GM21529 (cell line): Measurements from ENCODE around the gene CTXN2.

Source experiments
- ATAC-seq: cut with Tn5 transposase; IDR thresholded peaks from one replicate; pipeline ENCODE4 v1.9.1; 2021; ENCODE audit not compliant: unreplicated experiment

Gene CTXN2

GRCh38 chr15:48191574-48192225, at the start of gene CTXN2:
Gene CTXN2 (plus strand): TSS chr15:48191665. CDS start chr15:48201301, 9,636 bp downstream.
- ATAC-seq, result no peak

- ATAC-seq, result no peak
Measured at GRCh38 chr15:48143856-48144255, 47.6 kb upstream of the CTXN2 start.

GRCh38 chr15:48144889-48145288, 46.6 kb upstream of the CTXN2 start:
- ATAC-seq, result peak; percentile 77

GRCh38 chr15:48145923-48146322, 45.5 kb upstream of the CTXN2 start:
- ATAC-seq, result no peak

- no peak for ATAC-seq
Measured at GRCh38 chr15:48147358-48147757, 44.1 kb upstream of the CTXN2 start.

GRCh38 chr15:48149858-48150257, 41.6 kb upstream of the CTXN2 start:
- no peak for ATAC-seq

GRCh38 chr15:48153526-48153925, 37.9 kb upstream of the CTXN2 start:
- ATAC-seq, result no peak

- no peak for ATAC-seq
Measured at GRCh38 chr15:48168616-48169015, 22.8 kb upstream of the CTXN2 start.

GRCh38 chr15:48170981-48171380, 20.5 kb upstream of the CTXN2 start:
- ATAC-seq, result no peak

GRCh38 chr15:48175126-48175525, 16.3 kb upstream of the CTXN2 start:
- no peak for ATAC-seq

- no peak for ATAC-seq
Measured at GRCh38 chr15:48176112-48176511, 15.4 kb upstream of the CTXN2 start.

- no peak for ATAC-seq
Measured at GRCh38 chr15:48176957-48177356, 14.5 kb upstream of the CTXN2 start.

- peak; percentile 74 for ATAC-seq
Measured at GRCh38 chr15:48177383-48177765, 14.1 kb upstream of the CTXN2 start.

GRCh38 chr15:48177766-48178647, 13.5 kb upstream of the CTXN2 start, which contains the start of gene MYEF2:
Gene MYEF2 (minus strand): TSS chr15:48178295. CDS start chr15:48178237, 58 bp downstream.
- ATAC-seq, result peak; percentile 73

- ATAC-seq, result no peak
Measured at GRCh38 chr15:48178648-48178931, 12.9 kb upstream of the CTXN2 start.

- no peak for ATAC-seq
Measured at GRCh38 chr15:48182749-48183148, 8.7 kb upstream of the CTXN2 start.

GRCh38 chr15:48185529-48185928, 5.9 kb upstream of the CTXN2 start:
- ATAC-seq, result no peak

GRCh38 chr15:48186271-48186670, 5.2 kb upstream of the CTXN2 start:
- ATAC-seq, result no peak

GRCh38 chr15:48190932-48191573, 412 bp upstream of the CTXN2 start:
- ATAC-seq, result no peak

GRCh38 chr15:48202068-48202467, 10.6 kb downstream of the CTXN2 start:
- no peak for ATAC-seq

GRCh38 chr15:48205981-48206380, 14.5 kb downstream of the CTXN2 start, which contains the start of gene SLC12A1:
Gene SLC12A1 (plus strand): TSS chr15:48206302. CDS start chr15:48207720, 1,418 bp downstream.
- no peak for ATAC-seq

- no peak for ATAC-seq
Measured at GRCh38 chr15:48221261-48221660, 29.8 kb downstream of the CTXN2 start.
